Neural cell (in vitro differentiated cells): ENCODE results near the gene YAE1. TPM values are rescaled to one million over a fixed set of nuclear protein-coding genes. Genes with fewer than 3 reads are reported as not detected.

Source experiments
- H2AFZ ChIP-seq: fragments of 200-600, 300-800 bp; sonication (generic), shearing (Covaris generic); 2 replicates; pipeline ENCODE4 v1.6.0; 2014; ENCODE audit warnings: low read depth, mild to moderate bottlenecking, antibody characterized with exemption, low read length, moderate library complexity
- H3F3A ChIP-seq: fragments of 200-600 bp; shearing (Covaris generic); 2 replicates; pipeline ENCODE4 v1.6.1; 2016; ENCODE audit warnings: mild to moderate bottlenecking, moderate library complexity, mixed read lengths, antibody characterized with exemption, low read length; ENCODE audit not compliant: insufficient read depth, poor library complexity, severe bottlenecking
- H3K27ac ChIP-seq: fragments of 200-600, 300-800 bp; sonication (generic), shearing (Covaris generic); 2 replicates; pipeline ENCODE4 v1.5.1; 2014; ENCODE audit warnings: mild to moderate bottlenecking, low read length, moderate library complexity
- H3K27me3 ChIP-seq: fragments of 300-800, 200-600 bp; sonication (generic), shearing (Covaris generic); 2 replicates; pipeline ENCODE4 v1.6.0; 2014; ENCODE audit warnings: mild to moderate bottlenecking, low read depth, low read length, moderate library complexity; ENCODE audit not compliant: insufficient read depth
- H3K36me3 ChIP-seq: fragments of 300-800, 200-600 bp; sonication (generic), shearing (Covaris generic); 2 replicates; pipeline ENCODE4 v1.5.1; 2014; ENCODE audit warnings: mild to moderate bottlenecking, antibody characterized with exemption, low read length, moderate library complexity; ENCODE audit not compliant: insufficient read depth
- H3K4me2 ChIP-seq: fragments of 300-800, 200-600 bp; sonication (generic), shearing (Covaris generic); 2 replicates; pipeline ENCODE4 v1.6.0; 2014; ENCODE audit warnings: mild to moderate bottlenecking, low read length
- H3K4me3 ChIP-seq: fragments of 300-800, 200-600 bp; sonication (generic), shearing (Covaris generic); 2 replicates; pipeline ENCODE4 v1.5.1; 2014; ENCODE audit warnings: mild to moderate bottlenecking, low read length, moderate library complexity
- H3K79me2 ChIP-seq: fragments of 200-600 bp; shearing (Covaris generic); replicated peaks from 2 replicates; pipeline ENCODE4 v1.6.0; 2014; ENCODE audit warnings: mild to moderate bottlenecking, low read length, moderate library complexity; ENCODE audit not compliant: insufficient read depth
- H3K9ac ChIP-seq: fragments of 300-800, 200-600 bp; sonication (generic), shearing (Covaris generic); 2 replicates; pipeline ENCODE4 v1.6.1; 2016; ENCODE audit warnings: mild to moderate bottlenecking, low read length, mixed read lengths
- H3K9me2 ChIP-seq: fragments of 200-600 bp; shearing (Covaris generic); 2 replicates; pipeline ENCODE4 v1.6.1; 2016; ENCODE audit warnings: mild to moderate bottlenecking, low read length, mixed read lengths; ENCODE audit not compliant: insufficient read depth
- H3K9me3 ChIP-seq: fragments of 200-600, 300-800 bp; sonication (generic), shearing (Covaris generic); 2 replicates; pipeline ENCODE4 v1.6.1; 2016; ENCODE audit warnings: mild to moderate bottlenecking, mixed run types, low read length, moderate library complexity, mixed read lengths
- H4K20me1 ChIP-seq: fragments of 200-600 bp; shearing (Covaris generic); 2 replicates; pipeline ENCODE4 v1.6.1; 2016; ENCODE audit warnings: mild to moderate bottlenecking, mixed run types; ENCODE audit not compliant: insufficient read depth
- CTCF ChIP-seq: fragments of 450-650 bp; IDR thresholded peaks from 2 replicates; pipeline ENCODE4 v1.5.1; 2014; ENCODE audit warnings: antibody characterized with exemption, mild to moderate bottlenecking, moderate library complexity; ENCODE audit not compliant: poor library complexity, severe bottlenecking
- EP300 ChIP-seq: fragments of 450-650 bp; conservative IDR thresholded peaks from 2 replicates; pipeline ENCODE4 v1.6.1; 2014; ENCODE audit warnings: antibody characterized with exemption, mild to moderate bottlenecking, moderate library complexity; ENCODE audit not compliant: poor library complexity, severe bottlenecking
- EZH2 ChIP-seq: fragments of 200-600, 300-800 bp; shearing (Covaris generic), sonication (generic); IDR thresholded peaks from 2 replicates; pipeline ENCODE4 v1.6.1; 2014; ENCODE audit warnings: antibody characterized with exemption, low read length, borderline replicate concordance, mild to moderate bottlenecking; ENCODE audit not compliant: insufficient read depth, poor library complexity, severe bottlenecking
- MXI1 ChIP-seq: fragments of 450-650 bp; conservative IDR thresholded peaks from 2 replicates; pipeline ENCODE4 v1.6.1; 2014; ENCODE audit warnings: antibody characterized with exemption, mild to moderate bottlenecking; ENCODE audit not compliant: poor library complexity, severe bottlenecking
- POLR2AphosphoS5 ChIP-seq: IDR thresholded peaks from 2 replicates; pipeline ENCODE4 v1.6.1; 2012
- RAD21 ChIP-seq: fragments of 450-650 bp; conservative IDR thresholded peaks from 2 replicates; pipeline ENCODE4 v1.6.1; 2014; ENCODE audit warnings: antibody characterized with exemption, mild to moderate bottlenecking, moderate library complexity
- REST ChIP-seq: IDR thresholded peaks from 2 replicates; pipeline ENCODE4 v1.6.1; 2012; ENCODE audit warnings: borderline replicate concordance
- SMC3 ChIP-seq: fragments of 450-650 bp; conservative IDR thresholded peaks from 2 replicates; pipeline ENCODE4 v1.6.1; 2014; ENCODE audit warnings: antibody characterized with exemption, mild to moderate bottlenecking, moderate library complexity; ENCODE audit not compliant: poor library complexity
- TAF1 ChIP-seq: IDR thresholded peaks from 2 replicates; pipeline ENCODE4 v1.6.1; 2012; ENCODE audit warnings: low read depth
- polyA plus RNA-seq: library from polyadenylated mRNA; depleted of rRNA; stranded (reverse); fragments of >200 nt; gene quantifications from 2 replicates; pipeline ENCODE4 v1.2.3, GENCODE V29; 2014

Gene YAE1
- polyA plus RNA-seq, 1 donor from 2014 or later: 85.2 TPM

- no peaks in the 10 kb centered on the region for H3K9me3 ChIP-seq
- H3K4me2 ChIP-seq: no peak overlapping the region
- H3K27me3 ChIP-seq: no peaks in the 10 kb centered on the region
- H3K27ac ChIP-seq: no peak overlapping the region
- H4K20me1 ChIP-seq: no peaks in the 10 kb centered on the region
- no peaks in the 10 kb centered on the region for H3K9me2 ChIP-seq
- H3K9ac ChIP-seq: no peak overlapping the region
- TF ChIP-seq EP300 (no peak), POLR2AphosphoS5 (no peak), MXI1 (no peak), CTCF (no peak), EZH2 (no peak), SMC3 (no peak), RAD21 (no peak), REST (no peak), TAF1 (no peak)
- H3F3A ChIP-seq: no peaks in the 10 kb centered on the region
- no peaks in the 10 kb centered on the region for H3K79me2 ChIP-seq
- H2AFZ ChIP-seq: no peak overlapping the region
- no peaks in the 10 kb centered on the region for H3K36me3 ChIP-seq
- H3K4me3 ChIP-seq: no peak overlapping the region
These were observed 49.0 kb upstream of the YAE1 start for GRCh38 chr7:39517240-39517639.

GRCh38 chr7:39525926-39526325 lies 40.3 kb upstream of the YAE1 start:
- no peak overlapping the region for H3K4me3 ChIP-seq
- no peaks in the 10 kb centered on the region for H3K9me2 ChIP-seq
- no peaks in the 10 kb centered on the region for H4K20me1 ChIP-seq
- no peak overlapping the region for H3K9ac ChIP-seq
- TF ChIP-seq EP300 (no peak), RAD21 (no peak), SMC3 (no peak), REST (no peak), TAF1 (no peak), CTCF (no peak), POLR2AphosphoS5 (no peak), EZH2 (no peak), MXI1 (no peak)
- H3K9me3 ChIP-seq: no peaks in the 10 kb centered on the region
- H2AFZ ChIP-seq: no peak overlapping the region
- H3F3A ChIP-seq: no peaks in the 10 kb centered on the region
- no peak overlapping the region for H3K27ac ChIP-seq
- H3K36me3 ChIP-seq: no peaks in the 10 kb centered on the region
- no peak overlapping the region for H3K4me2 ChIP-seq
- H3K27me3 ChIP-seq: no peaks in the 10 kb centered on the region
- no peaks in the 10 kb centered on the region for H3K79me2 ChIP-seq
